Cardiac fibroblast (primary cell): ENCODE measurements around the gene FAM107B.

Experiments used
- DNase-seq, 2 donors: peaks; one replicate each; pipeline versions ENCODE4 v3.0.0 to v3.0.0-alpha.2; 2010; ENCODE audit warnings: low read depth in 2 of 2
- H3K4me3 ChIP-seq, 2 donors: replicated peaks in 1 of 2; 1 replicate in 1 of 2; 2 replicates in 1 of 2; pipeline ENCODE4 v1.5.1; 2011; ENCODE audit warnings: low read depth in 2 of 2, low read length in 2 of 2, mild to moderate bottlenecking in 2 of 2, moderate library complexity in 1 of 2
- CTCF ChIP-seq: IDR thresholded peaks from one replicate; pipeline ENCODE4 v1.5.1; 2011; ENCODE audit warnings: low read depth, mild to moderate bottlenecking, low read length, inconsistent platforms

Gene FAM107B

GRCh38 chr10:14815681-14816080 lies 41.0 kb upstream of the FAM107B start:
- no peak for TF ChIP-seq CTCF
- DNase-seq: peak in 1 of 2 donors; percentile 10
- H3K4me3 ChIP-seq: no peak overlapping the region

DNA sequence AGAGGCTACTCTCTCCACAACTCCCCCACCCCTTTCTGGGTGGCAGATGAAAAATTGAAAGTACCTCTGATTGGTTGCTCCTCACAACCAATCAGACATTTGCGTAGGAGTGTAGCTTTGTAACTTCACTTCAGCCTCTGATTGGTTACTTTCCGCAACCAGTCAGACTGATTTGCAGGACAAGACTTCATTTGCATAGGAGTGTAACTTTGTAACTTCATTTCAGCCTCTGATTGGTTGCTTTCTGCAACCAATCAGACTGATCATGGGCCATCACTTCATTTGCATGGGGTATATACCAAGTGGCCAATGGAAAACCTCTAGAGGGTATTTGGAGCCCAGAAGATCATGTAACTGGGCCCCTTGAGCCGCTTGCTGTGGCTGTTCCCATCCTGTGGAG lies 37.6 kb upstream of the FAM107B start:
- peak in 1 of 2 donors; percentile 13 for DNase-seq
- H3K4me3 ChIP-seq: no peak overlapping the region
- no peak for TF ChIP-seq CTCF

- no peak for DNase-seq
- H3K4me3 ChIP-seq: no peak overlapping the region
- TF ChIP-seq CTCF: no peak
These were observed 36.6 kb upstream of the FAM107B start for GRCh38 chr10:14810969-14811953.

- no peak overlapping the region for H3K4me3 ChIP-seq
- DNase-seq: no peak
- no peak for TF ChIP-seq CTCF
These were observed 31.6 kb upstream of the FAM107B start for GRCh38 chr10:14806318-14806717.

- no peak for TF ChIP-seq CTCF
- no peak for DNase-seq
- H3K4me3 ChIP-seq: no peak overlapping the region
These were observed 29.1 kb upstream of the FAM107B start for GRCh38 chr10:14803827-14804226.

DNA sequence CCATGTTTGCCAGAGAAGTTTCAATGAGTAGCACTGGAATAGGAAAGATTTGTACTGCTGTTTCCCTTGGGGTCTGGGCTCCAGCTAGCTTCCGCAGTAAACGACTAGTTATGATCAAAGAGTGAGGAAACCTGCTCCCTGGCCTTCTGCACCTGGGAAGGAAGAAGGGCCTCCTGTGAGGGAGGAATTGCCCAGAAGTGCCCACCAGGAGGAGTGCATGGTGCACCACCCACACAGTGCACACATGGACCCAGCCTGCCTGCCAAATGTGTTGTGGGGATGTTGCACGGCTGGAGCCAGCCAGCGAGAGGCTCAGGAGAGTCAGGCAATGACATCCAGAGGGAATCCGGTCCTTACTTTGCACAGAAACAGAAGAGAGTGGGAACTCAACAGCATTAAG lies 27.0 kb upstream of the FAM107B start:
- no peak overlapping the region for H3K4me3 ChIP-seq
- no peak for TF ChIP-seq CTCF
- peak in 1 of 2 donors; percentile 6 for DNase-seq
